Neural progenitor cell (in vitro differentiated cells): ENCODE data around the gene NFKB1. TPM values are rescaled to one million over a fixed set of nuclear protein-coding genes. Genes with fewer than 3 reads are reported as not detected.

Experiments
- DNase-seq: peaks from one replicate; pipeline ENCODE4 v3.0.0-alpha.2; 2016; ENCODE audit warnings: low spot score
- H2AFZ ChIP-seq: fragments of 200-600 bp; sonication (generic); replicated peaks from 2 replicates; pipeline ENCODE4 v1.6.1; 2016; ENCODE audit warnings: antibody characterized with exemption
- H3F3A ChIP-seq: fragments of 200-600 bp; sonication (generic); 2 replicates; pipeline ENCODE4 v1.6.1; 2016; ENCODE audit warnings: antibody characterized with exemption, low read depth
- H3K27ac ChIP-seq: fragments of 200-600 bp; sonication (generic); 2 replicates; pipeline ENCODE4 v1.5.1; 2016; ENCODE audit warnings: mild to moderate bottlenecking
- H3K27me3 ChIP-seq: fragments of 200-600 bp; sonication (generic); 2 replicates; pipeline ENCODE4 v1.6.1; 2016; ENCODE audit warnings: mild to moderate bottlenecking, moderate library complexity
- H3K36me3 ChIP-seq: fragments of 200-600 bp; sonication (generic); 2 replicates; pipeline ENCODE4 v1.5.1; 2016
- H3K4me1 ChIP-seq: fragments of 200-600 bp; sonication (generic); 2 replicates; pipeline ENCODE4 v1.6.1; 2016; ENCODE audit warnings: mixed run types
- H3K4me2 ChIP-seq: fragments of 200-600 bp; sonication (generic); 2 replicates; pipeline ENCODE4 v1.6.1; 2016
- H3K4me3 ChIP-seq: fragments of 200-600 bp; sonication (generic); 2 replicates; pipeline ENCODE4 v1.5.1; 2016
- H3K79me2 ChIP-seq: fragments of 200-600 bp; sonication (generic); 2 replicates; pipeline ENCODE4 v1.6.1; 2016; ENCODE audit warnings: low read depth
- H3K9ac ChIP-seq: fragments of 200-600 bp; sonication (generic); 2 replicates; pipeline ENCODE4 v1.6.1; 2016
- H3K9me3 ChIP-seq: fragments of 200-600 bp; sonication (generic); 2 replicates; pipeline ENCODE4 v1.5.1; 2016; ENCODE audit warnings: low read depth
- H4K20me1 ChIP-seq: fragments of 200-600 bp; sonication (generic); 2 replicates; pipeline ENCODE4 v1.6.1; 2016; ENCODE audit warnings: low read depth
- H3K27ac Mint-ChIP-seq: 3 replicates; pipeline ENCODE4 v1.8.0; 2021; ENCODE audit warnings: mixed read lengths
- H3K27me3 Mint-ChIP-seq: 2 replicates; pipeline ENCODE4 v1.8.0; 2022; ENCODE audit warnings: low read depth, mild to moderate bottlenecking, inconsistent platforms, moderate library complexity, mixed read lengths; ENCODE audit not compliant: insufficient read depth
- H3K36me3 Mint-ChIP-seq: 3 replicates; pipeline ENCODE4 v1.8.0; 2021; ENCODE audit warnings: mixed read lengths
- H3K4me1 Mint-ChIP-seq: 3 replicates; pipeline ENCODE4 v1.8.0; 2021; ENCODE audit warnings: mixed read lengths
- H3K4me3 Mint-ChIP-seq: 3 replicates; pipeline ENCODE4 v1.8.0; 2021; ENCODE audit warnings: mild to moderate bottlenecking, moderate library complexity, mixed read lengths
- H3K9me3 Mint-ChIP-seq: 3 replicates; pipeline ENCODE4 v1.8.0; 2020; ENCODE audit warnings: mixed read lengths
- EZH2 ChIP-seq: fragments of 200-600 bp; sonication (generic); IDR thresholded peaks from 2 replicates; pipeline ENCODE4 v1.6.1; 2017; ENCODE audit warnings: antibody characterized with exemption, mild to moderate bottlenecking, moderate library complexity
- EZH2phosphoT487 ChIP-seq: fragments of 200-600 bp; sonication (generic); IDR thresholded peaks from 2 replicates; pipeline ENCODE4 v1.6.1; 2017; ENCODE audit warnings: antibody characterized with exemption
- total RNA-seq: library from RNA; depleted of rRNA; stranded (reverse); fragments of >200 nt; gene quantifications from 2 replicates; pipeline ENCODE4 v1.2.3, GENCODE V29; 2015; ENCODE audit warnings: low replicate concordance
- TF ChIP-seq, protein P1 (sequence below): fragments of 200-600 bp; sonication (generic); IDR thresholded peaks from 2 replicates; pipeline ENCODE4 v1.5.1; 2017; ENCODE audit warnings: antibody characterized with exemption, mild to moderate bottlenecking

Gene NFKB1
- total RNA-seq, 1 donor from 2014 or later, result 14.1 TPM

DNA sequence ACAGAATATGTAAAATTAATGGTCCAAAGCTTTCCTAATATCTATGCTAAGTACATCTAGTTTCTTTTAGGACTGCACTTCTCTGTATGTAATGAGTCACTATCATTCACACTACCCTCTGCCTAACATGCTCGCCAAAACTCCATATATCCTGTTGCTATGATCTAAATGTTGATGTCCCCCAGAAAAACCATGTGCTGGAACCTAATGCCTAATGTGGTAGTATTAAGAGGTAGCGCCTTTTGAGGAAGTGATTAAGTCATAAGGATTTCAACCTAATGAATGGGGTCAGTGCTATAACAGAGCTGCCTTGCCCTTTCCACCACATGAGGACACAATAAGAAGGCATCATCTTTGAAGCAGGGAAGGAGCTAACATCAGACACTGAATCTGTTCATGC is 34.9 kb upstream of the NFKB1 start:
- Histone ChIP-seq H3K9me3 (no peaks in the 10 kb centered on the region), H2AFZ (no peak overlapping the region), H3K4me1 (no peaks in the 10 kb centered on the region), H3K79me2 (no peaks in the 10 kb centered on the region), H4K20me1 (no peaks in the 10 kb centered on the region), H3K4me3 (no peak overlapping the region), H3K9ac (no peak overlapping the region), H3K4me2 (no peak overlapping the region), H3K27me3 (no peaks in the 10 kb centered on the region), H3F3A (no peaks in the 10 kb centered on the region), H3K27ac (no peak overlapping the region), H3K36me3 (no peaks in the 10 kb centered on the region)
- Mint-ChIP-seq H3K9me3 (no peaks in the 10 kb centered on the region), H3K4me1 (no peaks in the 10 kb centered on the region), H3K4me3 (no peak overlapping the region), H3K27me3 (no peaks in the 10 kb centered on the region), H3K27ac (no peak overlapping the region), H3K36me3 (no peaks in the 10 kb centered on the region)
- no peak for DNase-seq
- TF ChIP-seq EZH2phosphoT487, result no peak
- TF ChIP-seq EZH2, result no peak
- TF ChIP-seq, protein P1, sequence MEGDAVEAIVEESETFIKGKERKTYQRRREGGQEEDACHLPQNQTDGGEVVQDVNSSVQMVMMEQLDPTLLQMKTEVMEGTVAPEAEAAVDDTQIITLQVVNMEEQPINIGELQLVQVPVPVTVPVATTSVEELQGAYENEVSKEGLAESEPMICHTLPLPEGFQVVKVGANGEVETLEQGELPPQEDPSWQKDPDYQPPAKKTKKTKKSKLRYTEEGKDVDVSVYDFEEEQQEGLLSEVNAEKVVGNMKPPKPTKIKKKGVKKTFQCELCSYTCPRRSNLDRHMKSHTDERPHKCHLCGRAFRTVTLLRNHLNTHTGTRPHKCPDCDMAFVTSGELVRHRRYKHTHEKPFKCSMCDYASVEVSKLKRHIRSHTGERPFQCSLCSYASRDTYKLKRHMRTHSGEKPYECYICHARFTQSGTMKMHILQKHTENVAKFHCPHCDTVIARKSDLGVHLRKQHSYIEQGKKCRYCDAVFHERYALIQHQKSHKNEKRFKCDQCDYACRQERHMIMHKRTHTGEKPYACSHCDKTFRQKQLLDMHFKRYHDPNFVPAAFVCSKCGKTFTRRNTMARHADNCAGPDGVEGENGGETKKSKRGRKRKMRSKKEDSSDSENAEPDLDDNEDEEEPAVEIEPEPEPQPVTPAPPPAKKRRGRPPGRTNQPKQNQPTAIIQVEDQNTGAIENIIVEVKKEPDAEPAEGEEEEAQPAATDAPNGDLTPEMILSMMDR, result no peak

- Histone ChIP-seq H3K4me3 (no peak overlapping the region), H3K4me1 (no peaks in the 10 kb centered on the region), H2AFZ (no peak overlapping the region), H3K27me3 (no peaks in the 10 kb centered on the region), H3K9me3 (no peaks in the 10 kb centered on the region), H3K4me2 (no peak overlapping the region), H3F3A (no peaks in the 10 kb centered on the region), H3K36me3 (no peaks in the 10 kb centered on the region), H3K79me2 (no peaks in the 10 kb centered on the region), H3K9ac (no peak overlapping the region), H3K27ac (no peak overlapping the region), H4K20me1 (no peaks in the 10 kb centered on the region)
- H3K4me1 Mint-ChIP-seq, result no peaks in the 10 kb centered on the region
- no peak for DNase-seq
- no peaks in the 10 kb centered on the region for H3K36me3 Mint-ChIP-seq
- no peak overlapping the region for H3K27ac Mint-ChIP-seq
- no peak for TF ChIP-seq EZH2
- TF ChIP-seq EZH2phosphoT487, result no peak
- TF ChIP-seq, protein P1, result no peak
- no peaks in the 10 kb centered on the region for H3K9me3 Mint-ChIP-seq
- H3K27me3 Mint-ChIP-seq, result no peaks in the 10 kb centered on the region
- no peak overlapping the region for H3K4me3 Mint-ChIP-seq
Measured at GRCh38 chr4:102469806-102470205, 31.4 kb upstream of the NFKB1 start.

DNA sequence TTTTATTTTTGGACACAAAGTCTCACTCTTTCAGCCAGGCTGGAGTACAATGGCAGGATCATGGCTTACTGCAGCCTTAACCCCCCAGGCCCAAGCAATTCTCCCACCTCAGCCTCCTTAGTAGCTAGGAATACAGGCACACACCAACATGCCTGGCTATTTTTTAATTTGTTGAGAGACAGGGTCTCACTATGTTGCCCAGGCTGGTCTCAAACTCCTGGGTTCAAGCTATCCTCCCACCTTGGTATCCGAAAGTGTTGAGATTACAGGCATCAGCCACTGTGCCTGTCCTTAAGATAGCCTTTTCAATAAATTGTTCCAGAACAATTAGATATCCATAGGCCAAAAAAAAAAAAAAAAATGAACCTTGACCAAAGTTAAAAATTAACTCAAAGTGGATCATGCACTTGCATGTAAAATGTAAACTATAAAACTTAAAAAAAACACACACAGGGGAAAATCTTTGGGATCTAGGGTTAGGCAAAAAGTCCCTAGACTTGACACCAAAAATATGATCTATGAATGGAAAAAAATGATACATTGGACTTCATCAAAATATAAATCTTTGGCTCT is 28.6 kb upstream of the NFKB1 start:
- no peak for TF ChIP-seq EZH2
- TF ChIP-seq, protein P1, result no peak
- TF ChIP-seq EZH2phosphoT487, result no peak

More for the DNA sequence above, 28.6 kb upstream of the NFKB1 start:
- Histone ChIP-seq H2AFZ (no peak overlapping the region), H3K4me2 (no peak overlapping the region), H3K79me2 (no peaks in the 10 kb centered on the region), H3K9ac (no peak overlapping the region), H3K27me3 (no peaks in the 10 kb centered on the region), H3K9me3 (no peaks in the 10 kb centered on the region), H3K4me3 (no peak overlapping the region), H3K36me3 (no peaks in the 10 kb centered on the region), H3K4me1 (no peaks in the 10 kb centered on the region), H3F3A (no peaks in the 10 kb centered on the region), H4K20me1 (no peaks in the 10 kb centered on the region), H3K27ac (no peak overlapping the region)
- no peaks in the 10 kb centered on the region for H3K27me3 Mint-ChIP-seq
- no peak overlapping the region for H3K4me3 Mint-ChIP-seq
- H3K4me1 Mint-ChIP-seq, result no peaks in the 10 kb centered on the region
- no peak overlapping the region for H3K27ac Mint-ChIP-seq
- H3K36me3 Mint-ChIP-seq, result no peaks in the 10 kb centered on the region
- peaks cover 6% of the 10 kb centered on the region for H3K9me3 Mint-ChIP-seq
- DNase-seq, result no peak
